Panc1 (cell line): ENCODE measurements around the gene TMEM45A. TPM values are rescaled to one million over a fixed set of nuclear protein-coding genes. Genes with fewer than 3 reads are reported as not detected.

Source experiments
- ATAC-seq: fragments of 200-7000 bp; cut with Tn5 transposase; 2 replicates; pipeline ENCODE4 v1.9.1; 2020; ENCODE audit warnings: mild to moderate bottlenecking, moderate library complexity
- BruUV-seq: library from RNA; stranded (reverse); fragments of 400-500 nt; replicated peaks from 2 replicates; lab custom pipeline; 2021; lab: Mats Ljungman, UMichigan
- CTCF ChIA-PET: fragments of 300-600 bp; sonication (Branson Sonifier 250); formaldehyde crosslinking; loops from one replicate; lab custom pipeline; 2022; ENCODE audit warnings: antibody characterized with exemption; lab: Charles Lee
- POLR2A ChIA-PET: fragments of 300-600 bp; sonication (Branson Sonifier 250); formaldehyde crosslinking; loops from one replicate; lab custom pipeline; 2022; ENCODE audit warnings: antibody characterized with exemption; lab: Charles Lee
- DNase-seq: peaks from one replicate; pipeline ENCODE4 v3.0.0-alpha.2; 2010; ENCODE audit warnings: low read depth, low spot score
- H3K27ac ChIP-seq: 2 replicates; pipeline ENCODE4 v1.5.1; 2011; ENCODE audit warnings: mild to moderate bottlenecking, low read length, inconsistent platforms
- H3K27me3 ChIP-seq: fragments of 200-500 bp; sonication (Bioruptor generic); 2 replicates; pipeline ENCODE4 v1.6.0; 2014; ENCODE audit warnings: low read length, inconsistent platforms; ENCODE audit not compliant: control insufficient read depth, insufficient read depth
- H3K36me3 ChIP-seq: fragments of 200-500 bp; sonication (Bioruptor generic); 2 replicates; pipeline ENCODE4 v1.5.1; 2014; ENCODE audit warnings: inconsistent platforms, mild to moderate bottlenecking, low read length, moderate library complexity; ENCODE audit not compliant: control insufficient read depth, insufficient read depth
- H3K4me1 ChIP-seq: 2 replicates; pipeline ENCODE4 v1.5.1; 2011; ENCODE audit warnings: inconsistent platforms, mild to moderate bottlenecking, low read length, moderate library complexity; ENCODE audit not compliant: control insufficient read depth, insufficient read depth
- H3K4me3 ChIP-seq, 2 experiments: 2 replicates each; pipeline ENCODE4 v1.5.1; 2011 to 2012; ENCODE audit warnings: low read depth in 2 of 2, low read length in 2 of 2, mild to moderate bottlenecking in 2 of 2, inconsistent platforms in 1 of 2, moderate library complexity in 1 of 2
- H3K9me3 ChIP-seq: fragments of 200-500 bp; sonication (Bioruptor generic); 2 replicates; pipeline ENCODE4 v1.5.1; 2014; ENCODE audit warnings: low read depth, mild to moderate bottlenecking, inconsistent platforms, low read length, moderate library complexity; ENCODE audit not compliant: control insufficient read depth, insufficient read depth
- CTCF ChIP-seq: fragments of 450-650 bp; IDR thresholded peaks from 2 replicates; pipeline ENCODE4 v1.5.1; 2017; ENCODE audit warnings: mild to moderate bottlenecking
- POLR2AphosphoS5 ChIP-seq: IDR thresholded peaks from 2 replicates; pipeline ENCODE4 v1.6.1; 2012; ENCODE audit warnings: mild to moderate bottlenecking, low read depth, low read length, moderate library complexity
- REST ChIP-seq, 2 experiments: IDR thresholded peaks; 2 replicates each; pipeline ENCODE4 v1.6.1; 2011 to 2012; ENCODE audit warnings: low read depth in 2 of 2, control low read depth in 1 of 2, low read length in 1 of 2, mild to moderate bottlenecking in 1 of 2, moderate library complexity in 1 of 2; ENCODE audit not compliant: insufficient read depth in 1 of 2
- SIN3A ChIP-seq: IDR thresholded peaks from 2 replicates; pipeline ENCODE4 v1.6.1; 2012; ENCODE audit warnings: low read depth, mild to moderate bottlenecking, low read length, moderate library complexity, borderline replicate concordance; ENCODE audit not compliant: insufficient read depth
- TCF7L2 ChIP-seq: IDR thresholded peaks from 2 replicates; pipeline ENCODE4 v1.6.1; 2011; ENCODE audit warnings: mild to moderate bottlenecking, low read depth, low read length, inconsistent platforms
- in situ Hi-C: cut with HindIII; loops from 2 replicates; pipeline ENCODE4 v1.10.0; 2016; ENCODE audit warnings: low sequenced_read_pairs, low pct_unique_long_range_greater_than_20kb
- intact Hi-C: fragments of 100-400 bp; cut with micrococcal nuclease; formaldehyde crosslinking; loops from one replicate; pipeline ENCODE4 v1.10.0; 2022; ENCODE audit not compliant: unreplicated experiment
- total RNA-seq: library from RNA; stranded (reverse); gene quantifications from one replicate; pipeline ENCODE4 v1.2.1, GENCODE V29; 2021; ENCODE audit not compliant: unreplicated experiment

The TMEM45A gene
- total RNA-seq, 1 experiment from 2014 or later, result 8.6 TPM

GRCh38 chr3:100483529-100483928 lies 8.9 kb upstream of the TMEM45A start:
- in situ Hi-C loops, result no loop called here
- no TSS peak for BruUV-seq
- ChIA-PET POLR2A (no interaction called here), CTCF (no interaction called here)
- Histone ChIP-seq H3K4me1 (no peaks in the 10 kb centered on the region), H3K9me3 (no peaks in the 10 kb centered on the region), H3K4me3 (no peak overlapping the region), H3K27me3 (peaks cover 11% of the 10 kb centered on the region), H3K27ac (no peak overlapping the region), H3K36me3 (no peaks in the 10 kb centered on the region)
- DNase-seq, result no peak
- TF ChIP-seq TCF7L2, result no peak
- TF ChIP-seq SIN3A, result no peak
- no peak for TF ChIP-seq CTCF
- no peak for TF ChIP-seq REST (IDR thresholded peaks at IDR 0.05; ENCODE audit: insufficient read depth in 1 of 2, low read depth in 2 of 2, low read length in 1 of 2)
- no peak for TF ChIP-seq POLR2AphosphoS5
- ATAC-seq, result no peak
- intact Hi-C loops, result no loop called here

- CTCF ChIA-PET, result no interaction called here
- intact Hi-C loops (no loop called here), in situ Hi-C loops (no loop called here)
- DNase-seq (no peak), ATAC-seq (no peak)
- Histone ChIP-seq H3K4me1 (0 out of 2 replicates have a peak, but pooled peaks cover 3% of the 10 kb centered on the region), H3K27me3 (peaks cover 9% of the 10 kb centered on the region), H3K36me3 (no peaks in the 10 kb centered on the region), H3K9me3 (no peaks in the 10 kb centered on the region), H3K4me3 (no peak overlapping the region), H3K27ac (no peak overlapping the region)
- POLR2A ChIA-PET, result no interaction called here
- BruUV-seq, result no TSS peak
- TF ChIP-seq CTCF (no peak), REST (IDR thresholded peaks at IDR 0.05; ENCODE audit: insufficient read depth in 1 of 2, low read depth in 2 of 2, low read length in 1 of 2) (no peak), POLR2AphosphoS5 (no peak)
Observed at GRCh38 chr3:100486808-100487207, 5.6 kb upstream of the TMEM45A start.
